Kidney capillary endothelial cell (primary cell): Measurements from ENCODE around the gene MTURN.

Source experiments
- DNase-seq: peaks from one replicate; pipeline ENCODE4 v3.0.0-alpha.2; 2018; ENCODE audit warnings: low spot score

The MTURN gene

GRCh38 chr7:30136117-30136731 is 1.4 kb downstream of the MTURN start:
- DNase-seq: no peak

DNA sequence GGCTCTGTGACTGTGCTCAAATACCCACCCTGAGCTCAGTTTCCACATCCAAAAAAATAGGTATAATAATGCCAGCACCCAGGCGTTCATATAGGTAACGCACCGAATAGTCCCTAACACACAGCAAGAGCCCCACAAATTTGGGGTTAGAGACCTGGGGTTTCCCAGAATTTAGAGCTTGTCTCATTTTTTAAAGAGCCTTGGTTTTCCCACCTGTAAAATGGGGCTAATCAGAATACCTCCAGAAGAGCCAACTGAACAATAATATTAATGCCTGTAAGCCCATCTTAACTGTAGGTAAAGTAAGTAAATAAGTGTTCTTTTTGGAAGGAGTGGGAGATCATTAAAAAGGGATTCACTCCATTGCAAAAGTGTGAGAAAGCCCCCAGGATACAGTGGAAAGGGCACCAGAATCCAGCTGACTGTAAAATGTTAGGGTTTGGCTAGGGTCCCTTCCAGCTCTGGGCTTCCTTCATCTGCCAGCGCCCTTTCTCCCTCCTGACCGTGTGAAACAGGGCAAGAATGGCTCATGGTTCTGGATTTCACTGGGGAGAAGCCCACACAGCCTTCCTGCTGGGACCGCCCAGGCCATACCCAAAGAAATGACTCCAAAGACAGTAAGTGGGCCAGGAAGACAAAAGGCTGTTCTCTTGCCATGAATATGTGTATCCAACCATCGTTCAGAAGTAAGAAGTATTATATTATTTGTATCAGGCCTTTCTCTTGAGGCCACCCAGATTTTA is 2.1 kb downstream of the MTURN start:
- DNase-seq: no peak

DNA sequence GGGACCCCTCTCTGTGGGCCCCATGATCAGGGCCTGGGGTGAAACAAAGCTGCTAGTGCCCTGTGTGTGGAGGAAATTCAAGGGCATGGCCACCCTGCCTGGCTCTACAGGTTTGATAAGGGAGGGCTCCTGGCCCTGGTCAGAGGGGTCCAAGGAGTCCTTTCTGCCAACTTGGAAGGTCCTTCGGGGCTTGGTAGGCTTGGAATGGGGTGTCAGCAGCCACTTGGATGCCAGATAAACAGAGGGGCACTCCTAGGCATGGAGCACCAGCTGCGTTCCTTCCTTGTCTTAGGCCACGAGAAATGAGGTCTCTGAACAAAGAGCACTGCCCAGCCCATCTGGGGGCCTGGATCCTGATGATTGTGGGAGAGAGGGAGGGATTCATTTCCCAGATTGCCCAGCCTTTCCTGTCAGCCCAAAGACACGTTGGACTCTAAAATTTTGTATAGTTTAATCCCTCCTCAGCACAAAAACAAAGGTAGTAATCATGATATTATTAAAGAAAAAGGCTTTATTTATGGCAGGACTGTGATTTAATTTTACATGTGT is 5.1 kb downstream of the MTURN start:
- no peak for DNase-seq

DNA sequence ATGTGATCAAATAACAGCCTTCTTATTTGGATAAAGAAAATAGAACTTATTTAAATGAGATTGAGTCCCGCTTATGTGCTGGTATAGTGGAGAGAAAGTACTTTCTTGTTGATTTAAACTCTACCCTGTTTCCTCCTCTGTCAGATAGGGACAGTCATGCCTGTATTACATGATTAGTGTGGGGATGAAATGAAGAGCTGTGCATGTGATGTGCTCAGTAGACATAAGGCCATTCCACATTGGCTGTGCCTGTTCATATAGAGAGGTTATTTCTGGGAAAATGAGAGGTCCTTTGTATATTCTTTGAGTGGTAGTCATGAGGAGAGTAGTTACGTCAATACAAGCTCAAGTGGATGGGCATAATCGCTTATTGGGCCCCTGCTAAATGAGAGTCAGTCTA is 5.7 kb downstream of the MTURN start:
- DNase-seq: no peak

DNA sequence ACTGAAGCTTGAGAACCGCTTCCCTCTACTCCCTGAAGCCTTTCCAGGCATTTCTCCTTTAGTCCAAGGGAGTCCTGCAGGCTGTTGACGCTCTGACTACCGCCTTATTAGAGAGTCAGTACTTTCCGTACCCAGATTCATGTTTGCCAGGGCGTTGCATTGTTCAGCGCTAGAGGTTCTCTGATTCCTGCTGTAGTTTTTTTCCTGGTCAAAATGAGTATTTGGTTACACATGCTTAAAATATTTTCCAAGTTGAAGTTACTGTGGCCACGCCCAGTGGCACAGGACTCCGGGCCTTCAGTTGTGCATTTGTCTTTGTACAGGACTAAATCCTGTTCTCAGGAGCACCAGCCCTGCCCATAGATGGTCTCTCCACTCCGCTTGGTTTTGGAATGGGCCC is 7.9 kb downstream of the MTURN start:
- no peak for DNase-seq

DNA sequence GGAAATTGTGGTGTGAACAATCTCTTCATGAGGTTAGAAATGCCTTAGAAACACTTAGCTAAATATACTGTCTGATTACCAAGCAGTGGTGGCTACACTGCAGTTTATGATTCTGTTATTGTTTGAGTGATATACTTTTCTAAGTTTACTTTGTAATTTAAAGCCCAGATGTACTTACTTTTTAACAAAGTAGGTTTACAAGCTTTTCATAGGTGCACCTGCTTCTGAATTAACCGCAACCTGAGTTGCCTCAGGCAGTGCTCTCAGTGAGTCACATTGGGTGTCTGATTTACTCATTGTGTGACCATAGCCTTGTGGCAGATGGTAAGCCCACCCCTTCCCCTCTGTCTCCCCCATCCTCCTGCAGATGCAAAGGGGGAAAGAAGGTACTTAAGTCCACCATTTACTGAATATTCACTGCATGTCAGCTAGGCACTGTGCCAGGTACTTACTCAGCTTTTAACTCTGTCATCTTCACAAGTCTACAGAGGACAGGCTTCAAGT is 9.0 kb downstream of the MTURN start:
- no peak for DNase-seq

DNA sequence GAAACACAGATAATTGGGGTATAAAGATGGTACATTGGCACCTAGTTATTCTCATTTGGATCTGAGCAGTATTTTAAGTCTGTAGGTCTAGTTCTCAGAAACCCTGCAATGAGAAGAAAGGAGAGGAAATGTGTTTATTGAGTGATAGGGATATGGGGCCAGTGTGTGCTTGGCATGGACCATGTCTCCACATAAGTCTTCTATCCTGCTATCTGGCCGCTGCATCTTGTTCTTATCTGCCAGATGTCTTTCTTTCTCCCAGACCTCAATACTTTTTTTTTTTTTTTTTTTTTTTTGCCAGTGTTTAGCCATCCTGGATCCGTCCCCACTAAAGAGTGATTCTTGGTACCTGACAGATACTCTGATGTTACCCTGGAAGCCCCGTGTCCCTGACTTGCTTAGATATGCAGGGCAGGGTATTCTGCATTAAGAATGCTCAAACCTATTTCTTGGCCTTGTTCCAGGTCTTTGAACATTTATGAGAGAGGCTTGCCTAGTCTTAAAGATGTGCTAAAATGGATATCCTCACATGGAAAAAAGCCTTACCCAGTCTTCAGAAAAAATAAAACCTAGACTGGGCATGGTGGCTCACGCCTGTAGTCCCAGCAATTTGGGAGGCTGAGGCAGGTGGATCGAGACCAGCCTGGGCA is 10.0 kb downstream of the MTURN start:
- no peak for DNase-seq

DNA sequence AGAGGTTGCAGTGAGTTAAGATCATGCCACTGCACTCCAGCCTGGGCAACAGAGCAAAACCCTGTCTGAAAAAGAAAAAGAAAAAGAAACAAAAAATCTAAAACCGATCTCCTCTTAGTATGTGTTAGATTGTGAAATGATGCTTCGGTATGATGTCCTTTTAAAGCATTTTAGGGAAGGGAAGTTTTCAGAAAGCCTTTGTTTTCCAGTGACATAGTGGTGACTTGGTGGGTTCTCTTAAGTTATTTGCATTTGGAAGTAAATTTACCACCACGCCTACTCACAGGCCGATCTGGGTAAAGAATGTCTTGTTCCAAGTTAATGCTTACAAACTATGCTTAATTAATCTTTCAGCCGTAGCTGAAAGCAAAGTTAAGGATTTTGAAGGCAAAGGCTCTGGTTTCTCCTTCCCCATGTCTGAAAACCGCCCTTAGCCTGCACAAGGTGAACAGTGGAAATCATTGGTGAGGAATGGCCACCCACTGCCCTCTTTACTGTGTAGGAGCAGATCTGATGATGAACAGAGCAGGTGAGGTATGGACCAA is 10.7 kb downstream of the MTURN start:
- DNase-seq: no peak

GRCh38 chr7:30146127-30146612 is 11.4 kb downstream of the MTURN start:
- no peak for DNase-seq

- DNase-seq: no peak
Observed at GRCh38 chr7:30147223-30147622, 12.4 kb downstream of the MTURN start.

- no peak for DNase-seq
Observed at GRCh38 chr7:30147785-30148184, 13.0 kb downstream of the MTURN start.

DNA sequence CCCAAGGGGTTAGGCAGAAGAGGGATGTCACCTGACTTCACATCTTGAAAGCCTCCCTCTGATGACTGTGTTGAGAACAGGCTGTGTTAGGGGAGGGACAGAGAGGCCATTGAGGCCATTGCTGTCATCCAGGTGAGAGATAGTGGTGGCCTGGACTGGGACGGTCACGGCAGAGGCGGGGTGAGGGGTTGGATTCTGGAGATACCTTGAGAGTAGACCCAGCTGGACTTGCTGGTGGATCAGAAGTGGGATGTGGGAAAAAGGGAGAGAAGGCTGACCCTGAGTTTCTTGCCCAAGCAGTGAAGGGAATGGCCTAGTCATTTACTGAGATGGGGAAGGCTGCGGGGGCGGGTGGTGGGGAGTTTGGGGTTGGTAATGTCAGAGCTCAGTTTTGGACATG is 13.6 kb downstream of the MTURN start:
- DNase-seq: no peak

- no peak for DNase-seq
Observed at GRCh38 chr7:30148951-30149459, 14.2 kb downstream of the MTURN start.

GRCh38 chr7:30149640-30150272 is 15.0 kb downstream of the MTURN start:
- no peak for DNase-seq

DNA sequence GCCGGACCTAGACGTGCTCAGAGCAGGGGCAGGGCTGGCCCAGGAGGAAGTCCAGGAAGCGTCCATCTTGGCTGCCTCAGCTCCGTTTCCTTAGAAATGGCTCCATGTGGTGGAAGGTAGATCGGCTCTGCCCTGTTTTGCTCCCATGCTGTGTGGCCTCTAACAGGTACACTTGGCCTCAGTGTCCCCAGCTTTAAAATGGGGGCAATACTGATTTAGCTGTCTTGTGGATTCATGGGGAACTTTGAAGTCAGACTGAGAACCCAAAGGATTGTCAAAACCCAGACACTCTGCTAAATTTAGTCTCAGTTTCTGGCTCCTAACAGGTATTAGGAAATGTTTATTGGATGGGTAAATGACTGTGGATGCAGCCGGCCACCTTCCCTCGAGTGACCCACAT is 15.9 kb downstream of the MTURN start:
- DNase-seq: no peak

GRCh38 chr7:30154111-30154587 is 19.4 kb downstream of the MTURN start:
- DNase-seq: no peak

DNA sequence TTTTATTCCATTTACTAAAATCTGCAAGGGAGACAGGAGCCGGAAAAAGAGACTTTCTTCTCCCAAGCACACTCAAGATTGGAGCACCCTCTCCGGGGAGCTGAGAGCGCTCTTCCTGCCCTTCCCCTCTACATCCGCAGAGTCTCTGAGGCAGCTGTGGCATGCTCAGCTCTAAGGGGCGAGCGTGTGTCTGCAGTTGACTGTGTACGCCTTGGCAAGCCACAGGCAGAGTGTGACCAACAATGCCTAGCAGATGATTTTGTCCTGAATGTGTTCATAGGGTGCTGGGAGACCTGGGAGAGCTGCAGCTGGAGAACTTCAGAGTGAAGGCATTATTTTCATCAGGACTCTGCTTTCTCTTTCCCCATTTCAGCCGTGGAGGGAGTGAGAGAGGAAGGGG is 20.7 kb downstream of the MTURN start:
- no peak for DNase-seq

- no peak for DNase-seq
Observed at GRCh38 chr7:30157204-30157603, 22.4 kb downstream of the MTURN start.

- DNase-seq: no peak
Observed at GRCh38 chr7:30159163-30159562, 24.4 kb downstream of the MTURN start.

GRCh38 chr7:30159698-30160143 is 24.9 kb downstream of the MTURN start:
- no peak for DNase-seq

DNA sequence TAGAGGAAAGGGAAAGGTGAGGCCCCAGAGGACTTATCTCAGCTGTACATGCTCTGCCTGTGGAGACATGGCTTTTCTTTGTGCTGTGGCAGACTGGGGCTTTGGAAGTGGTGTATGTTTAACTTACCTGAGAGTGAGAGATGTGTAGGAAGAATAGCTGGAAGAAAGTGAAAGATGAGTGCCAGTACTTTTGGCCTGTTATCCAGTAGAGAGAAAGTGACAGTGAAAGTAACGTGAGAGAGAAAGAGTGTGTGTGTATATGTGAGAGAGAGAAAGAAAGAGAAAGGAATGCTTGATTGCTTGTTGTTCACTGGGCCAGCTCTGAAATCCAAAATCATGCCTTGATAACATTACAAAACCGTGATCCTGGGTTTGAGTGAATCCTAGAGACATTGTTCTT is 25.5 kb downstream of the MTURN start:
- DNase-seq: no peak

- no peak for DNase-seq
Observed at GRCh38 chr7:30162133-30162532, 27.3 kb downstream of the MTURN start.
